GM23248 (cell line): ENCODE results near the gene SH3RF3. TPM values are rescaled to one million over a fixed set of nuclear protein-coding genes. Genes with fewer than 3 reads are reported as not detected.

Source experiments
- DNase-seq: peaks from one replicate; pipeline ENCODE4 v3.0.0-alpha.2; 2015
- H2AFZ ChIP-seq: fragments of 200-600 bp; sonication (generic); 2 replicates; pipeline ENCODE4 v1.6.1; 2016; ENCODE audit warnings: antibody characterized with exemption
- H3F3A ChIP-seq: fragments of 200-600 bp; sonication (generic); 2 replicates; pipeline ENCODE4 v1.6.1; 2016; ENCODE audit warnings: mild to moderate bottlenecking, antibody characterized with exemption, mixed run types; ENCODE audit not compliant: insufficient read depth
- H3K27ac ChIP-seq: fragments of 200-600 bp; sonication (generic); 2 replicates; pipeline ENCODE4 v1.5.1; 2016; ENCODE audit warnings: mild to moderate bottlenecking
- H3K27me3 ChIP-seq: fragments of 200-600 bp; sonication (generic); replicated peaks from 2 replicates; pipeline ENCODE4 v1.6.1; 2016; ENCODE audit warnings: mild to moderate bottlenecking; ENCODE audit not compliant: insufficient read depth
- H3K36me3 ChIP-seq: fragments of 200-600 bp; sonication (generic); 2 replicates; pipeline ENCODE4 v1.6.1; 2016; ENCODE audit warnings: low read depth, mild to moderate bottlenecking
- H3K4me1 ChIP-seq: fragments of 200-600 bp; sonication (generic); 2 replicates; pipeline ENCODE4 v1.6.1; 2016; ENCODE audit warnings: mild to moderate bottlenecking; ENCODE audit not compliant: insufficient read depth
- H3K4me2 ChIP-seq: fragments of 200-600 bp; sonication (generic); one replicate; pipeline ENCODE4 v1.6.1; 2016; ENCODE audit warnings: mild to moderate bottlenecking; ENCODE audit not compliant: unreplicated experiment
- H3K4me3 ChIP-seq: fragments of 200-600 bp; sonication (generic); 2 replicates; pipeline ENCODE4 v1.5.1; 2016; ENCODE audit warnings: mild to moderate bottlenecking
- H3K79me2 ChIP-seq: fragments of 200-600 bp; sonication (generic); 2 replicates; pipeline ENCODE4 v1.6.1; 2016; ENCODE audit warnings: mild to moderate bottlenecking; ENCODE audit not compliant: insufficient read depth
- H3K9ac ChIP-seq: fragments of 200-600 bp; sonication (generic); 2 replicates; pipeline ENCODE4 v1.6.1; 2016; ENCODE audit warnings: mild to moderate bottlenecking
- H3K9me2 ChIP-seq: fragments of 200-600 bp; sonication (generic); 2 replicates; pipeline ENCODE4 v1.6.1; 2016; ENCODE audit warnings: mixed run types, mild to moderate bottlenecking, moderate library complexity; ENCODE audit not compliant: insufficient read depth
- H3K9me3 ChIP-seq: fragments of 200-600 bp; sonication (generic); one replicate; pipeline ENCODE4 v1.6.1; 2017; ENCODE audit warnings: low read depth
- H4K20me1 ChIP-seq: fragments of 200-600 bp; sonication (generic); 2 replicates; pipeline ENCODE4 v1.6.0; 2016; ENCODE audit not compliant: insufficient read depth
- EZH2 ChIP-seq: fragments of 200-600 bp; sonication (generic); IDR thresholded peaks from 2 replicates; pipeline ENCODE4 v1.6.1; 2018; ENCODE audit warnings: antibody characterized with exemption, mild to moderate bottlenecking; ENCODE audit not compliant: insufficient read depth, poor library complexity, severe bottlenecking
- EZH2phosphoT487 ChIP-seq: fragments of 200-600 bp; sonication (generic); IDR thresholded peaks from 2 replicates; pipeline ENCODE4 v1.6.1; 2018; ENCODE audit warnings: antibody characterized with exemption, moderate library complexity, mild to moderate bottlenecking, low read depth; ENCODE audit not compliant: insufficient read depth
- WGBS, 2 experiments: methylation state at CpG; one replicate each; pipeline ENCODE4 v1.1.6; 2015 to 2017; ENCODE audit warnings: low lambda C conversion rate in 2 of 2, low coverage in 1 of 2; ENCODE audit errors: missing lambda C conversion rate in 2 of 2; 5-methylcytosine and 5-hydroxymethylcytosine counted together
- in situ Hi-C: fragments of 300-500 bp; cut with MboI; formaldehyde crosslinking; loops from 2 replicates; pipeline ENCODE4 v1.15.0; 2020
- polyA plus RNA-seq: library from polyadenylated mRNA; unstranded; fragments of >200 nt; fragmentation: Nextera tagmentation; extraction: Ambion mirVana; gene quantifications from 2 replicates; pipeline ENCODE4 v1.2.1, GENCODE V29; 2016
- total RNA-seq: library from RNA; depleted of rRNA; stranded (reverse); fragments of >200 nt; shearing (Covaris generic); gene quantifications from 2 replicates; pipeline ENCODE4 v1.2.3, GENCODE V29; 2014

The SH3RF3 gene
- total and polyA plus RNA-seq, 2 experiments from 2014 or later = 1.5 to 5.2 TPM

- H3K9ac ChIP-seq = no peak overlapping the region
- H3K4me2 ChIP-seq = no peak overlapping the region
- in situ Hi-C loops = no loop called here
- H3K36me3 ChIP-seq = no peaks in the 10 kb centered on the region
- TF ChIP-seq EZH2phosphoT487 (no peak), EZH2 (no peak)
- H4K20me1 ChIP-seq = no peaks in the 10 kb centered on the region
- no peak overlapping the region for H3K4me3 ChIP-seq
- H3K9me2 ChIP-seq = no peaks in the 10 kb centered on the region
- no peaks in the 10 kb centered on the region for H3F3A ChIP-seq
- DNase-seq = no peak
- no peaks in the 10 kb centered on the region for H3K9me3 ChIP-seq
- H3K27ac ChIP-seq = no peak overlapping the region
- H3K4me1 ChIP-seq = peaks cover 8% of the 10 kb centered on the region; the same call in 1 of the 2 replicates
- no peaks in the 10 kb centered on the region for H3K27me3 ChIP-seq
- no peaks in the 10 kb centered on the region for H3K79me2 ChIP-seq
- 94 to 95% methylated on average over 19 of the region's 19 CpGs for WGBS, 2 experiments
- H2AFZ ChIP-seq = no peak overlapping the region
These were observed 254.7 kb downstream of the SH3RF3 start for GRCh38 chr2:109383505-109384307.

GRCh38 chr2:109384308-109385271 is 255.6 kb downstream of the SH3RF3 start:
- Histone ChIP-seq H3K4me1 (peaks cover 8% of the 10 kb centered on the region; the same call in 1 of the 2 replicates), H3K4me3 (no peak overlapping the region), H3K79me2 (no peaks in the 10 kb centered on the region), H3K27ac (no peak overlapping the region), H3K9ac (no peak overlapping the region), H3K27me3 (no peaks in the 10 kb centered on the region), H3F3A (no peaks in the 10 kb centered on the region), H3K9me2 (no peaks in the 10 kb centered on the region), H3K36me3 (no peaks in the 10 kb centered on the region), H3K4me2 (no peak overlapping the region), H2AFZ (no peak overlapping the region), H4K20me1 (no peaks in the 10 kb centered on the region), H3K9me3 (no peaks in the 10 kb centered on the region)
- 93 to 95% methylated on average over 12 to 18 of the region's 18 CpGs for WGBS, 2 experiments
- no peak for DNase-seq
- in situ Hi-C loops = no loop called here
- no peak for TF ChIP-seq EZH2
- TF ChIP-seq EZH2phosphoT487 = no peak

- Histone ChIP-seq H3K4me1 (peaks cover 8% of the 10 kb centered on the region; the same call in 1 of the 2 replicates), H3K9ac (no peak overlapping the region), H3K4me2 (no peak overlapping the region), H2AFZ (no peak overlapping the region), H3K4me3 (no peak overlapping the region), H3K27me3 (no peaks in the 10 kb centered on the region), H3K27ac (no peak overlapping the region), H3K36me3 (no peaks in the 10 kb centered on the region), H3K9me3 (no peaks in the 10 kb centered on the region), H3F3A (no peaks in the 10 kb centered on the region), H3K9me2 (no peaks in the 10 kb centered on the region), H3K79me2 (no peaks in the 10 kb centered on the region), H4K20me1 (no peaks in the 10 kb centered on the region)
- 76 to 83% methylated on average over 4 of the region's 4 CpGs for WGBS, 2 experiments
- in situ Hi-C loops = no loop called here
- TF ChIP-seq EZH2 (no peak), EZH2phosphoT487 (no peak)
- no peak for DNase-seq
These were observed 256.5 kb downstream of the SH3RF3 start for GRCh38 chr2:109385506-109385905.

GRCh38 chr2:109386004-109386695 is 257.1 kb downstream of the SH3RF3 start:
- H3K27ac ChIP-seq = no peak overlapping the region
- no peak overlapping the region for H3K9ac ChIP-seq
- no peaks in the 10 kb centered on the region for H3K9me3 ChIP-seq
- TF ChIP-seq EZH2phosphoT487 (no peak), EZH2 (no peak)
- no peak overlapping the region for H3K4me2 ChIP-seq
- DNase-seq = no peak
- no peak overlapping the region for H3K4me3 ChIP-seq
- peaks cover 8% of the 10 kb centered on the region; the same call in 1 of the 2 replicates for H3K4me1 ChIP-seq
- no peaks in the 10 kb centered on the region for H4K20me1 ChIP-seq
- no peaks in the 10 kb centered on the region for H3K36me3 ChIP-seq
- 90 to 92% methylated on average over 11 of the region's 11 CpGs for WGBS, 2 experiments
- no peaks in the 10 kb centered on the region for H3F3A ChIP-seq
- no peak overlapping the region for H2AFZ ChIP-seq
- H3K79me2 ChIP-seq = no peaks in the 10 kb centered on the region
- in situ Hi-C loops = no loop called here
- H3K27me3 ChIP-seq = no peaks in the 10 kb centered on the region
- H3K9me2 ChIP-seq = no peaks in the 10 kb centered on the region
